Measurements from ENCODE around the gene CD160.

The CD160 gene

GRCh38 chr1:145740269-145740668 lies 21.0 kb downstream of the CD160 start (continued):
- TF ChIP-seq ZXDB (tag by site-specific recombination; IDR thresholded peaks at IDR 0.05) (peak; percentile 90), ZNF350 (tag by site-specific recombination; IDR thresholded peaks at IDR 0.05) (no peak), PRDM10 (tag by site-specific recombination; IDR thresholded peaks at IDR 0.05) (no peak), ZNF37A (tag by site-specific recombination; IDR thresholded peaks at IDR 0.05) (no peak), ZNF510 (tag by site-specific recombination; IDR thresholded peaks at IDR 0.05; ENCODE audit: insufficient replicate concordance) (no peak), ZNF76 (tag by site-specific recombination; IDR thresholded peaks at IDR 0.05; ENCODE audit: borderline replicate concordance, low read depth) (no peak; the same call in 1 of the 2 replicates), TSHZ1 (tag by site-specific recombination; IDR thresholded peaks at IDR 0.05; ENCODE audit: borderline replicate concordance) (peak; percentile 75; the same call in 1 of the 2 replicates), ZNF48 (tag by site-specific recombination; IDR thresholded peaks at IDR 0.05) (no peak), YY2 (tag by site-specific recombination; IDR thresholded peaks at IDR 0.05) (no peak), ZNF202 (tag by site-specific recombination; IDR thresholded peaks at IDR 0.05; ENCODE audit: borderline replicate concordance) (no peak), ZNF529 (tag by site-specific recombination; IDR thresholded peaks at IDR 0.05; ENCODE audit: insufficient replicate concordance) (no peak), BCL6B (tag by site-specific recombination; IDR thresholded peaks at IDR 0.05) (no peak), PRDM2 (tag by site-specific recombination; IDR thresholded peaks at IDR 0.05; ENCODE audit: borderline replicate concordance) (no peak), ZNF626 (tag by site-specific recombination; IDR thresholded peaks at IDR 0.05) (no peak), KLF9 (tag by site-specific recombination; IDR thresholded peaks at IDR 0.05; ENCODE audit: low read depth) (no peak), ZNF26 (tag by site-specific recombination; IDR thresholded peaks at IDR 0.05) (no peak), ZNF280D (tag by site-specific recombination; IDR thresholded peaks at IDR 0.05) (no peak), KLF16 (tag by site-specific recombination; IDR thresholded peaks at IDR 0.05) (no peak), ZFP41 (tag by site-specific recombination; IDR thresholded peaks at IDR 0.05; ENCODE audit: borderline replicate concordance) (no peak), REPIN1 (tag by site-specific recombination; IDR thresholded peaks at IDR 0.05; ENCODE audit: low read depth) (no peak)
